Spleen (tissue), 11 donors: ENCODE results near the gene ISL2. TPM values are rescaled to one million over a fixed set of nuclear protein-coding genes. Genes with fewer than 3 reads are reported as not detected.

Experiments
- DNase-seq: peaks from one replicate; pipeline ENCODE4 v3.0.0-alpha.2; 2020
- H3K27ac ChIP-seq, 8 donors: fragments of 200-600 bp; sonication (generic) in 7 of 8; 1 replicate in 4 of 8; 2 replicates in 4 of 8; pipeline versions ENCODE4 v1.5.0 to v1.8.0; 2016 to 2021; ENCODE audit warnings: inconsistent platforms in 4 of 8, mild to moderate bottlenecking in 4 of 8, moderate library complexity in 1 of 8
- H3K27me3 ChIP-seq, 7 donors: fragments of 200-600 bp; sonication (generic) in 6 of 7; replicated peaks in 1 of 7; 1 replicate in 4 of 7; 2 replicates in 3 of 7; pipeline versions ENCODE4 v1.5.0 to v1.8.0; 2016 to 2021; ENCODE audit warnings: inconsistent platforms in 3 of 7, mild to moderate bottlenecking in 1 of 7
- H3K36me3 ChIP-seq, 6 donors: fragments of 200-600 bp; sonication (generic) in 5 of 6; 1 replicate in 4 of 6; 2 replicates in 2 of 6; pipeline versions ENCODE4 v1.5.0 to v1.8.0; 2016 to 2021; ENCODE audit warnings: inconsistent platforms in 2 of 6
- H3K4me1 ChIP-seq, 6 donors: fragments of 200-600 bp; sonication (generic) in 5 of 6; 1 replicate in 3 of 6; 2 replicates in 3 of 6; pipeline versions ENCODE4 v1.5.0 to v1.8.0; 2016 to 2021; ENCODE audit warnings: inconsistent platforms in 3 of 6
- H3K4me3 ChIP-seq, 8 donors: fragments of 200-600 bp; sonication (generic) in 7 of 8; 1 replicate in 4 of 8; 2 replicates in 4 of 8; pipeline versions ENCODE4 v1.5.0 to v1.8.0; 2016 to 2021; ENCODE audit warnings: inconsistent platforms in 4 of 8, mild to moderate bottlenecking in 4 of 8, moderate library complexity in 2 of 8
- H3K9me3 ChIP-seq, 8 donors: fragments of 200-600 bp; sonication (generic) in 7 of 8; 1 replicate in 4 of 8; 2 replicates in 4 of 8; pipeline versions ENCODE4 v1.5.0 to v1.8.0; 2016 to 2021; ENCODE audit warnings: inconsistent platforms in 4 of 8
- CTCF ChIP-seq, 11 experiments: fragments of 200-600 bp in 7 of 11; fragments of 450-650 bp in 4 of 11; sonication (generic) in 4 of 11; IDR thresholded peaks in 8 of 11; conservative IDR thresholded peaks in 3 of 11; 1 replicate in 7 of 11; 2 replicates in 4 of 11; pipeline versions ENCODE4 v1.4.0 to v1.8.0; 2016 to 2021; ENCODE audit warnings: antibody characterized with exemption in 11 of 11, inconsistent platforms in 4 of 11, mild to moderate bottlenecking in 1 of 11
- POLR2A ChIP-seq, 3 donors: fragments of 450-650 bp; IDR thresholded peaks; one replicate each; pipeline ENCODE4 v1.5.1; 2017; ENCODE audit warnings: antibody characterized with exemption in 3 of 3, mild to moderate bottlenecking in 1 of 3
- POLR2AphosphoS5 ChIP-seq, 3 donors: sonication (generic); formaldehyde crosslinking; IDR thresholded peaks; one replicate each; pipeline ENCODE4 v1.5.1; 2017; ENCODE audit warnings: antibody characterized with exemption in 3 of 3
- WGBS, 5 donors: extraction: QIAGEN DNeasy Blood & Tissue Kit in 3 of 5; methylation state at CpG; one replicate each; pipeline versions ENCODE4 v1.1.5 to v1.1.7; 2013 to 2018; 5-methylcytosine and 5-hydroxymethylcytosine counted together
- intact Hi-C: fragments of 100-400 bp; cut with DNase I; formaldehyde crosslinking; loops from one replicate; pipeline ENCODE4 v1.15.0; 2023; ENCODE audit warnings: low total_unique reads
- polyA plus RNA-seq, 3 donors: library from polyadenylated mRNA; stranded (reverse); fragments of 200-250 nt; gene quantifications; one replicate each; pipeline ENCODE4 v1.2.1, GENCODE V29; 2013
- total RNA-seq, 7 donors: library from RNA; depleted of rRNA in 3 of 7; stranded (reverse); fragments of >200 nt in 3 of 7; fragmentation: NEBNext Ultra II Directional in 4 of 7; extraction: Animal tissue kit (Norgen Biotek cat#: 25700) in 4 of 7; gene quantifications; one replicate each; pipeline versions ENCODE4 v1.1.0 to v1.2.1, GENCODE V29; 2016 to 2021
- donor health status: healthy with polysubstance abuse.
- donor health status: DM: no; HTN: no; CAD: no; lungs with moderate emphysema.
- donor health status: DM: no; HTN: no; CAD: no.
- donor health status: Bipolar disorder and iron deficiency.
- donor health status: healthy.
- donor health status: DM: no; HTN: no; CAD: no.
- donor health status: DM: yes; HTN: yes; CAD: no.

ISL2 gene
- total and polyA plus RNA-seq, 10 donors: 0.20 to 1.1 (median 0.37) TPM

GRCh38 chr15:76321171-76321570 is 15.4 kb upstream of the ISL2 start:
- TF ChIP-seq POLR2A (IDR thresholded peaks at IDR 0.05) (no peak), POLR2AphosphoS5 (IDR thresholded peaks at IDR 0.05) (no peak), CTCF (IDR thresholded peaks at IDR 0.05 in 8 of 11, conservative IDR thresholded peaks at IDR 0.05 in 3 of 11) (no peak)
- H3K4me1 ChIP-seq: no peaks in the 10 kb centered on the region
- H3K4me3 ChIP-seq: no peak overlapping the region
- intact Hi-C loops: no loop called here
- DNase-seq: no peak
- no peak overlapping the region for H3K27ac ChIP-seq
- WGBS, 5 donors: 66 to 87% (median 73%) methylated on average over 10 of the region's 10 CpGs
- H3K36me3 ChIP-seq: no peaks in the 10 kb centered on the region
- no peaks in the 10 kb centered on the region for H3K9me3 ChIP-seq
- H3K27me3 ChIP-seq: peaks cover 0 to 55% (median 5%) of the 10 kb centered on the region in 7 donors

- Histone ChIP-seq H3K36me3 (no peaks in the 10 kb centered on the region), H3K27me3 (peaks cover 0 to 59% (median 7%) of the 10 kb centered on the region in 7 donors), H3K4me3 (no peak overlapping the region), H3K27ac (no peak overlapping the region), H3K4me1 (no peaks in the 10 kb centered on the region), H3K9me3 (no peaks in the 10 kb centered on the region)
- WGBS, 5 donors: 76 to 83% (median 80%) methylated on average over 5 of the region's 5 CpGs
- intact Hi-C loops: no loop called here
- TF ChIP-seq POLR2A (IDR thresholded peaks at IDR 0.05): no peak
- no peak for TF ChIP-seq POLR2AphosphoS5 (IDR thresholded peaks at IDR 0.05)
- TF ChIP-seq CTCF (IDR thresholded peaks at IDR 0.05 in 8 of 11, conservative IDR thresholded peaks at IDR 0.05 in 3 of 11): no peak
- no peak for DNase-seq
These were observed 15.0 kb upstream of the ISL2 start for GRCh38 chr15:76321602-76322001.

- no peak for DNase-seq
- TF ChIP-seq POLR2A (IDR thresholded peaks at IDR 0.05) (no peak), POLR2AphosphoS5 (IDR thresholded peaks at IDR 0.05) (no peak), CTCF (IDR thresholded peaks at IDR 0.05 in 8 of 11, conservative IDR thresholded peaks at IDR 0.05 in 3 of 11) (no peak)
- Histone ChIP-seq H3K9me3 (no peaks in the 10 kb centered on the region), H3K27me3 (peaks cover 0 to 75% (median 10%) of the 10 kb centered on the region in 7 donors), H3K4me3 (no peak overlapping the region), H3K4me1 (no peaks in the 10 kb centered on the region), H3K36me3 (no peaks in the 10 kb centered on the region), H3K27ac (no peak overlapping the region)
- WGBS, 5 donors: 76 to 90% (median 84%) methylated on average over 3 of the region's 3 CpGs
- intact Hi-C loops: no loop called here
These were observed 12.5 kb upstream of the ISL2 start for GRCh38 chr15:76324066-76324465.

- intact Hi-C loops: no loop called here
- WGBS, 5 donors: 63 to 96% (median 77%) methylated on average over 2 of the region's 2 CpGs
- Histone ChIP-seq H3K27me3 (peaks cover 0 to 85% (median 10%) of the 10 kb centered on the region in 7 donors), H3K9me3 (no peaks in the 10 kb centered on the region), H3K36me3 (no peaks in the 10 kb centered on the region), H3K27ac (no peak overlapping the region), H3K4me1 (no peaks in the 10 kb centered on the region), H3K4me3 (no peak overlapping the region)
- no peak for DNase-seq
- TF ChIP-seq POLR2AphosphoS5 (IDR thresholded peaks at IDR 0.05) (no peak), CTCF (IDR thresholded peaks at IDR 0.05 in 8 of 11, conservative IDR thresholded peaks at IDR 0.05 in 3 of 11) (no peak), POLR2A (IDR thresholded peaks at IDR 0.05) (no peak)
These were observed 10.9 kb upstream of the ISL2 start for GRCh38 chr15:76325704-76326103.
